Keratinocyte (primary cell): ENCODE data around the gene ANKRD6. TPM values are rescaled to one million over a fixed set of nuclear protein-coding genes. Genes with fewer than 3 reads are reported as not detected.

Source experiments
- DNase-seq: peaks from one replicate; pipeline ENCODE4 v3.0.0-alpha.2; 2011; ENCODE audit warnings: low read depth, missing footprints, low spot score
- FAIRE-seq: peaks from 2 replicates; lab custom pipeline; 2011; peaks lifted over from hg19 to GRCh38; lab: Jason Lieb, UNC
- H2AFZ ChIP-seq: 2 replicates; pipeline ENCODE4 v1.6.0; 2012; ENCODE audit warnings: low read length, control low read depth, inconsistent platforms; ENCODE audit not compliant: control insufficient read depth
- H3K27ac ChIP-seq: 2 replicates; pipeline ENCODE4 v1.5.1; 2011; ENCODE audit warnings: low read length; ENCODE audit not compliant: control insufficient read depth, insufficient read depth
- H3K27me3 ChIP-seq: 3 replicates; pipeline ENCODE4 v1.6.0; 2011; ENCODE audit warnings: low read length; ENCODE audit not compliant: control insufficient read depth, insufficient read depth; ENCODE audit errors: extremely low read depth
- H3K36me3 ChIP-seq, 2 experiments: 2 replicates in 1 of 2; 3 replicates in 1 of 2; pipeline ENCODE4 v1.5.1; 2011; ENCODE audit warnings: low read length in 2 of 2, mild to moderate bottlenecking in 1 of 2; ENCODE audit not compliant: control insufficient read depth in 2 of 2, insufficient read depth in 2 of 2; ENCODE audit errors: extremely low read depth in 1 of 2
- H3K4me1 ChIP-seq: 3 replicates; pipeline ENCODE4 v1.5.1; 2011; ENCODE audit warnings: low read length; ENCODE audit not compliant: control insufficient read depth, insufficient read depth; ENCODE audit errors: extremely low read depth
- H3K4me2 ChIP-seq: 3 replicates; pipeline ENCODE4 v1.6.0; 2011; ENCODE audit warnings: low read depth, low read length; ENCODE audit not compliant: control insufficient read depth, insufficient read depth; ENCODE audit errors: extremely low read depth
- H3K4me3 ChIP-seq, 3 experiments: fragments of 200-600 bp in 1 of 3; sonication (generic) in 1 of 3; 2 replicates in 2 of 3; 3 replicates in 1 of 3; pipeline ENCODE4 v1.5.1; 2011 to 2016; ENCODE audit warnings: low read length in 3 of 3, mild to moderate bottlenecking in 3 of 3, control low read depth in 2 of 3, inconsistent platforms in 1 of 3, low read depth in 1 of 3, mixed read lengths in 1 of 3, mixed run types in 1 of 3, moderate library complexity in 1 of 3; ENCODE audit not compliant: control insufficient read depth in 2 of 3, insufficient read depth in 2 of 3; ENCODE audit errors: extremely low read depth in 1 of 3
- H3K79me2 ChIP-seq: 2 replicates; pipeline ENCODE4 v1.6.0; 2012; ENCODE audit warnings: low read length; ENCODE audit not compliant: control insufficient read depth, insufficient read depth
- H3K9ac ChIP-seq: 3 replicates; pipeline ENCODE4 v1.6.0; 2011; ENCODE audit warnings: low read length; ENCODE audit not compliant: control insufficient read depth, insufficient read depth; ENCODE audit errors: extremely low read depth
- H3K9me1 ChIP-seq: 3 replicates; pipeline ENCODE4 v1.6.0; 2011; ENCODE audit warnings: low read length; ENCODE audit not compliant: control insufficient read depth, insufficient read depth; ENCODE audit errors: extremely low read depth
- H3K9me3 ChIP-seq: 2 replicates; pipeline ENCODE4 v1.5.1; 2012; ENCODE audit warnings: low read depth, low read length; ENCODE audit not compliant: control insufficient read depth
- H4K20me1 ChIP-seq: 3 replicates; pipeline ENCODE4 v1.6.0; 2011; ENCODE audit warnings: low read length; ENCODE audit not compliant: control insufficient read depth, insufficient read depth; ENCODE audit errors: extremely low read depth
- CTCF ChIP-seq, 3 experiments: IDR thresholded peaks in 1 of 3; conservative IDR thresholded peaks in 1 of 3; optimal IDR thresholded peaks in 1 of 3; 2 replicates in 2 of 3; 3 replicates in 1 of 3; pipeline versions ENCODE3 to v1.5.1; 2011; ENCODE audit warnings: low read length in 3 of 3, mild to moderate bottlenecking in 3 of 3, moderate library complexity in 2 of 3, control low read depth in 1 of 3, inconsistent platforms in 1 of 3; ENCODE audit not compliant: insufficient read depth in 2 of 3; ENCODE audit errors: extremely low read depth in 1 of 3
- EZH2 ChIP-seq: IDR thresholded peaks from one replicate; pipeline ENCODE4 v1.6.1; 2012; ENCODE audit warnings: inconsistent platforms, mild to moderate bottlenecking, low read length, moderate library complexity
- dilution Hi-C: fragments of 300-500 bp; cut with MboI; formaldehyde crosslinking; loops from one replicate; pipeline ENCODE4 v1.7.0; 2020; ENCODE audit warnings: low sequenced_read_pairs; ENCODE audit not compliant: extremely low pct_ligation_motif_present
- polyA plus RNA-seq, 5 experiments: library from polyadenylated mRNA; depleted of rRNA in 3 of 5; stranded (reverse) in 3 of 5; stranded (forward) in 1 of 5; unstranded in 1 of 5; fragments of >200 nt; gene quantifications; 1 replicate in 1 of 5; 2 replicates in 3 of 5; 3 replicates in 1 of 5; pipeline versions ENCODE4 v1.2.1 to v1.2.3, GENCODE V29; 2011 to 2012; ENCODE audit warnings: missing spikeins in 2 of 5, low read depth in 1 of 5, low replicate concordance in 1 of 5

ANKRD6 gene
- polyA plus RNA-seq, 1 donor (not counting 4 experiments of a cell fraction or from before 2014, with no cell fraction given) = 5.7 TPM

- Histone ChIP-seq H3K36me3 (no peaks in the 10 kb centered on the region), H2AFZ (no peak overlapping the region), H3K4me2 (no peak overlapping the region), H3K4me1 (no peaks in the 10 kb centered on the region), H3K27ac (no peak overlapping the region), H3K9me3 (no peaks in the 10 kb centered on the region), H4K20me1 (no peaks in the 10 kb centered on the region), H3K9me1 (no peaks in the 10 kb centered on the region), H3K4me3 (no peak overlapping the region), H3K9ac (no peak overlapping the region), H3K27me3 (no peaks in the 10 kb centered on the region), H3K79me2 (no peaks in the 10 kb centered on the region)
- dilution Hi-C loops = no loop called here
- no peak for DNase-seq
- no peak for FAIRE-seq
- TF ChIP-seq EZH2 (no peak), CTCF (optimal IDR thresholded peaks at IDR 0.05 in 1 of 3, IDR thresholded peaks at IDR 0.05 in 1 of 3, conservative IDR thresholded peaks at IDR 0.05 in 1 of 3; ENCODE audit: extremely low read depth in 1 of 3, insufficient read depth in 2 of 3, low read length in 3 of 3) (no peak)
These were observed 76.9 kb downstream of the ANKRD6 start for GRCh38 chr6:89509777-89510281.

- Histone ChIP-seq H3K9ac (no peak overlapping the region), H3K9me3 (no peaks in the 10 kb centered on the region), H3K9me1 (no peaks in the 10 kb centered on the region), H3K4me2 (no peak overlapping the region), H3K36me3 (no peaks in the 10 kb centered on the region), H3K27me3 (no peaks in the 10 kb centered on the region), H3K4me1 (no peaks in the 10 kb centered on the region), H4K20me1 (no peaks in the 10 kb centered on the region), H3K79me2 (no peaks in the 10 kb centered on the region), H3K4me3 (no peak overlapping the region), H3K27ac (no peak overlapping the region), H2AFZ (no peak overlapping the region)
- dilution Hi-C loops = no loop called here
- TF ChIP-seq CTCF (optimal IDR thresholded peaks at IDR 0.05 in 1 of 3, IDR thresholded peaks at IDR 0.05 in 1 of 3, conservative IDR thresholded peaks at IDR 0.05 in 1 of 3; ENCODE audit: extremely low read depth in 1 of 3, insufficient read depth in 2 of 3, low read length in 3 of 3) (no peak), EZH2 (no peak)
- FAIRE-seq = no peak
- no peak for DNase-seq
These were observed 77.4 kb downstream of the ANKRD6 start for GRCh38 chr6:89510393-89510792.
